Measurements from ENCODE around the gene CDK14.

GRCh38 chr7:91069146-91069545 is 473.0 kb downstream of the CDK14 start:
- TF ChIP-seq, protein P1, sequence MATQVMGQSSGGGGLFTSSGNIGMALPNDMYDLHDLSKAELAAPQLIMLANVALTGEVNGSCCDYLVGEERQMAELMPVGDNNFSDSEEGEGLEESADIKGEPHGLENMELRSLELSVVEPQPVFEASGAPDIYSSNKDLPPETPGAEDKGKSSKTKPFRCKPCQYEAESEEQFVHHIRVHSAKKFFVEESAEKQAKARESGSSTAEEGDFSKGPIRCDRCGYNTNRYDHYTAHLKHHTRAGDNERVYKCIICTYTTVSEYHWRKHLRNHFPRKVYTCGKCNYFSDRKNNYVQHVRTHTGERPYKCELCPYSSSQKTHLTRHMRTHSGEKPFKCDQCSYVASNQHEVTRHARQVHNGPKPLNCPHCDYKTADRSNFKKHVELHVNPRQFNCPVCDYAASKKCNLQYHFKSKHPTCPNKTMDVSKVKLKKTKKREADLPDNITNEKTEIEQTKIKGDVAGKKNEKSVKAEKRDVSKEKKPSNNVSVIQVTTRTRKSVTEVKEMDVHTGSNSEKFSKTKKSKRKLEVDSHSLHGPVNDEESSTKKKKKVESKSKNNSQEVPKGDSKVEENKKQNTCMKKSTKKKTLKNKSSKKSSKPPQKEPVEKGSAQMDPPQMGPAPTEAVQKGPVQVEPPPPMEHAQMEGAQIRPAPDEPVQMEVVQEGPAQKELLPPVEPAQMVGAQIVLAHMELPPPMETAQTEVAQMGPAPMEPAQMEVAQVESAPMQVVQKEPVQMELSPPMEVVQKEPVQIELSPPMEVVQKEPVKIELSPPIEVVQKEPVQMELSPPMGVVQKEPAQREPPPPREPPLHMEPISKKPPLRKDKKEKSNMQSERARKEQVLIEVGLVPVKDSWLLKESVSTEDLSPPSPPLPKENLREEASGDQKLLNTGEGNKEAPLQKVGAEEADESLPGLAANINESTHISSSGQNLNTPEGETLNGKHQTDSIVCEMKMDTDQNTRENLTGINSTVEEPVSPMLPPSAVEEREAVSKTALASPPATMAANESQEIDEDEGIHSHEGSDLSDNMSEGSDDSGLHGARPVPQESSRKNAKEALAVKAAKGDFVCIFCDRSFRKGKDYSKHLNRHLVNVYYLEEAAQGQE (IDR thresholded peaks at IDR 0.05; ENCODE audit: insufficient read depth in 1 of 2, low read depth in 2 of 2, low read length in 2 of 2), result no peak
- TF ChIP-seq POLR2AphosphoS5 (IDR thresholded peaks at IDR 0.05; ENCODE audit: low read depth, low read length), result no peak
- no peak for TF ChIP-seq SIN3A (IDR thresholded peaks at IDR 0.05; ENCODE audit: borderline replicate concordance, insufficient read depth, low read length)

Measured in PFSK-1 (cell line).